Measurements from ENCODE around the gene ERVFRD-1.

ERVFRD-1 gene

GRCh38 chr6:11126876-11127275, 15.4 kb upstream of the ERVFRD-1 start:
- TF ChIP-seq REST (IDR thresholded peaks at IDR 0.05; ENCODE audit: insufficient replicate concordance, low read depth): no peak
- no peak for TF ChIP-seq POLR2AphosphoS5 (IDR thresholded peaks at IDR 0.05; ENCODE audit: low read depth)
- no peak for TF ChIP-seq GABPA (IDR thresholded peaks at IDR 0.05; ENCODE audit: low read depth)
- no peak for TF ChIP-seq CTCF (IDR thresholded peaks at IDR 0.05; ENCODE audit: insufficient read depth, low read length)
- TF ChIP-seq SPI1 (IDR thresholded peaks at IDR 0.05; ENCODE audit: borderline replicate concordance, low read depth): no peak
- no peak overlapping the region for H3K27ac ChIP-seq (replicated peaks)
- no peak for DNase-seq (ENCODE audit: low read depth in 1 of 2, low spot score in 1 of 2)
- H3K4me3 ChIP-seq (replicated peaks; ENCODE audit: insufficient read depth, low read length): no peak overlapping the region
- no peaks in the 10 kb centered on the region for H3K27me3 ChIP-seq (ENCODE audit: insufficient read depth, poor library complexity, severe bottlenecking)

GRCh38 chr6:11123978-11124377, 12.5 kb upstream of the ERVFRD-1 start:
- H3K27ac ChIP-seq (replicated peaks): no peak overlapping the region
- H3K27me3 ChIP-seq (ENCODE audit: insufficient read depth, poor library complexity, severe bottlenecking): no peaks in the 10 kb centered on the region
- no peak for TF ChIP-seq CTCF (IDR thresholded peaks at IDR 0.05; ENCODE audit: insufficient read depth, low read length)
- TF ChIP-seq POLR2AphosphoS5 (IDR thresholded peaks at IDR 0.05; ENCODE audit: low read depth): no peak
- no peak for TF ChIP-seq SPI1 (IDR thresholded peaks at IDR 0.05; ENCODE audit: borderline replicate concordance, low read depth)
- no peak for TF ChIP-seq REST (IDR thresholded peaks at IDR 0.05; ENCODE audit: insufficient replicate concordance, low read depth)
- TF ChIP-seq GABPA (IDR thresholded peaks at IDR 0.05; ENCODE audit: low read depth): no peak
- DNase-seq (ENCODE audit: low read depth in 1 of 2, low spot score in 1 of 2): no peak
- H3K4me3 ChIP-seq (replicated peaks; ENCODE audit: insufficient read depth, low read length): no peak overlapping the region

- no peak overlapping the region for H3K27ac ChIP-seq (replicated peaks)
- no peaks in the 10 kb centered on the region for H3K27me3 ChIP-seq (ENCODE audit: insufficient read depth, poor library complexity, severe bottlenecking)
- no peak for TF ChIP-seq REST (IDR thresholded peaks at IDR 0.05; ENCODE audit: insufficient replicate concordance, low read depth)
- TF ChIP-seq CTCF (IDR thresholded peaks at IDR 0.05; ENCODE audit: insufficient read depth, low read length): no peak
- TF ChIP-seq SPI1 (IDR thresholded peaks at IDR 0.05; ENCODE audit: borderline replicate concordance, low read depth): no peak
- no peak for TF ChIP-seq GABPA (IDR thresholded peaks at IDR 0.05; ENCODE audit: low read depth)
- no peak for TF ChIP-seq POLR2AphosphoS5 (IDR thresholded peaks at IDR 0.05; ENCODE audit: low read depth)
- no peak for DNase-seq (ENCODE audit: low read depth in 1 of 2, low spot score in 1 of 2)
- no peak overlapping the region for H3K4me3 ChIP-seq (replicated peaks; ENCODE audit: insufficient read depth, low read length)
These were observed 10.9 kb upstream of the ERVFRD-1 start for GRCh38 chr6:11122380-11122779.
